Ishikawa (cell line): ENCODE results near the gene PCIF1.

ENCODE experiments used
- CREB1 ChIP-seq: IDR thresholded peaks from 2 replicates; pipeline ENCODE4 v1.6.1; 2012; ENCODE audit warnings: low read depth
- EP300 ChIP-seq: IDR thresholded peaks from 2 replicates; pipeline ENCODE4 v1.6.1; 2012; ENCODE audit warnings: borderline replicate concordance
- FOXM1 ChIP-seq: IDR thresholded peaks from 2 replicates; pipeline ENCODE4 v1.6.1; 2012; ENCODE audit warnings: low read depth, borderline replicate concordance
- TAF1 ChIP-seq: IDR thresholded peaks from 2 replicates; pipeline ENCODE4 v1.6.1; 2012; ENCODE audit warnings: low read depth, mild to moderate bottlenecking
- YY1 ChIP-seq: IDR thresholded peaks from 2 replicates; pipeline ENCODE4 v1.6.1; 2012; ENCODE audit warnings: low read depth
- TF ChIP-seq, protein P1 (sequence below): IDR thresholded peaks from 2 replicates; pipeline ENCODE4 v1.6.1; 2012
- TF ChIP-seq, protein P2 (sequence below): IDR thresholded peaks from 2 replicates; pipeline ENCODE4 v1.6.1; 2012

DNA sequence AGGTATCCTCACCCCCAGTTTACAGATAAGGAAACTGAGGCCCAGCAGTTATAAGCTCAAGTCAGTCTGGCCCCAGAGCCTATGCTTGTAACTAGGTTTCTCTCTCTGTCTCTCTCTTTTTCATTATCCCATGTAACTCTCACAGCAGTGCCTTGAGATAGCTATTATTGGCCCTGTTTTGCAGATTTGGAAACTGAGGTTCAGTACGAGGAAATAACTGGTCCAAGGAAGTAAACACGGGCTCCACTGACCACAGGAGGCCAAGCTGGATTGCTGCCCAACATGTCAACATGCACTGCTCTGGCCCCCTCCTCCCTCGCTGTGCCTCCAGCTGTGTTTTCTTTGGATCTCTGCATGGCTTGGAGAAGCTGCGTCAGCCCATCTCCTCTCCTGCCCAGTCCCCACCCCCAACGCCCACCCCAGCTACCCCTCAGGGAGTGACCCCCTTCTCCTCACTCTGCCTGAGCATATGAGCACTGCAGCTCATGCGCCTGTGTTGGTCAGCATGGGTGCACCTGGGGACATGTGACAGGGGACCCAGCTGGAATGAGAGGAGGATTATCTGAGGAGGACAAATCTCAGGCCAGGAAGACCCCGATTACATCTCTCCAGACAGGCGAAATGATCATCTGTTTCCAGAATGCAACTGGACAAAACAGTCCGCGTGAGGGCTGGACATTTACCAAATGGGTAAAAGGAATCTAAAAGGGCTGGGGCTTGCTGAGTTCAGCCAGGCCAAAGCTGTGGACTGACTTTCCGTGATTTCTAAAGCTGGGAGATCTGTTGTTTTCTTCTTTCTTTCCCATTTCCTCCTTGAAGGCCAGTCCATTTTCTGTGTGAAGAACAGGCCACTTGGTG lies 14.7 kb upstream of the PCIF1 start:
- TF ChIP-seq EP300 (no peak), FOXM1 (no peak), CREB1 (no peak), TAF1 (no peak), YY1 (no peak)
- TF ChIP-seq, protein P1, sequence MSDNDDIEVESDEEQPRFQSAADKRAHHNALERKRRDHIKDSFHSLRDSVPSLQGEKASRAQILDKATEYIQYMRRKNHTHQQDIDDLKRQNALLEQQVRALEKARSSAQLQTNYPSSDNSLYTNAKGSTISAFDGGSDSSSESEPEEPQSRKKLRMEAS: no peak
- TF ChIP-seq, protein P2, sequence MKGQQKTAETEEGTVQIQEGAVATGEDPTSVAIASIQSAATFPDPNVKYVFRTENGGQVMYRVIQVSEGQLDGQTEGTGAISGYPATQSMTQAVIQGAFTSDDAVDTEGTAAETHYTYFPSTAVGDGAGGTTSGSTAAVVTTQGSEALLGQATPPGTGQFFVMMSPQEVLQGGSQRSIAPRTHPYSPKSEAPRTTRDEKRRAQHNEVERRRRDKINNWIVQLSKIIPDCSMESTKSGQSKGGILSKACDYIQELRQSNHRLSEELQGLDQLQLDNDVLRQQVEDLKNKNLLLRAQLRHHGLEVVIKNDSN: no peak
